ENCODE data around the gene GNA12. TPM values are rescaled to one million over a fixed set of nuclear protein-coding genes. Genes with fewer than 3 reads are reported as not detected.
A peak's percentile ranks its signal among the peaks of the same experiment; 100 is the strongest.

Gene GNA12
- total RNA-seq, 4 donors from 2014 or later, result 11.0 to 68.5 (median 20.4) TPM

GRCh38 chr7:2710901-2711551, 133.1 kb downstream of the GNA12 start:
- Histone ChIP-seq H3K9me3 (no peaks in the 10 kb centered on the region), H3K4me1 (peaks cover 0 to 20% (median 16%) of the 10 kb centered on the region in 4 donors), H3K36me3 (no peaks in the 10 kb centered on the region), H3K4me3 (no peak overlapping the region), H3K27ac (peak overlapping the region in 2 of 4 donors; percentile 59 to 72), H3K27me3 (no peaks in the 10 kb centered on the region)
- peak in 2 of 3 donors; percentile 78 to 84 for DNase-seq
- TF ChIP-seq POLR2A (IDR thresholded peaks at IDR 0.05) (no peak), CTCF (IDR thresholded peaks at IDR 0.05) (no peak)

- H3K36me3 ChIP-seq, result no peaks in the 10 kb centered on the region
- H3K4me3 ChIP-seq, result peak overlapping the region; percentile 30 to 48 (median 41)
- H3K4me1 ChIP-seq, result peaks cover 0 to 20% (median 15%) of the 10 kb centered on the region in 4 donors
- H3K9me3 ChIP-seq, result no peaks in the 10 kb centered on the region
- DNase-seq, result peak in 2 of 3 donors; percentile 68 to 78
- H3K27ac ChIP-seq, result peak overlapping the region in 2 of 4 donors; percentile 59 to 72
- H3K27me3 ChIP-seq, result no peaks in the 10 kb centered on the region
- no peak for TF ChIP-seq CTCF (IDR thresholded peaks at IDR 0.05)
- no peak for TF ChIP-seq POLR2A (IDR thresholded peaks at IDR 0.05)
These were observed 133.8 kb downstream of the GNA12 start for GRCh38 chr7:2710286-2710655.

- no peaks in the 10 kb centered on the region for H3K9me3 ChIP-seq
- no peaks in the 10 kb centered on the region for H3K36me3 ChIP-seq
- H3K27ac ChIP-seq, result peak overlapping the region in 1 of 4 donors; percentile 72
- peak overlapping the region; percentile 30 to 48 (median 41) for H3K4me3 ChIP-seq
- H3K27me3 ChIP-seq, result no peaks in the 10 kb centered on the region
- peaks cover 0 to 20% (median 14%) of the 10 kb centered on the region in 4 donors for H3K4me1 ChIP-seq
- TF ChIP-seq CTCF (IDR thresholded peaks at IDR 0.05) (peak; percentile 89 to 96 (median 93)), POLR2A (IDR thresholded peaks at IDR 0.05) (no peak)
- peak; percentile 84 to 93 (median 86) for DNase-seq
These were observed 134.4 kb downstream of the GNA12 start for GRCh38 chr7:2709553-2710285.

- Histone ChIP-seq H3K27me3 (no peaks in the 10 kb centered on the region), H3K9me3 (no peaks in the 10 kb centered on the region), H3K36me3 (no peaks in the 10 kb centered on the region), H3K27ac (peak overlapping the region in 1 of 4 donors; percentile 72), H3K4me3 (peak overlapping the region in 1 of 4 donors; percentile 30), H3K4me1 (peaks cover 0 to 20% (median 14%) of the 10 kb centered on the region in 4 donors)
- DNase-seq, result no peak
- TF ChIP-seq CTCF (IDR thresholded peaks at IDR 0.05) (no peak), POLR2A (IDR thresholded peaks at IDR 0.05) (no peak)
These were observed 135.4 kb downstream of the GNA12 start for GRCh38 chr7:2708547-2709310.

- no peak for DNase-seq
- H3K4me1 ChIP-seq, result peaks cover 0 to 20% (median 14%) of the 10 kb centered on the region in 4 donors
- H3K27me3 ChIP-seq, result no peaks in the 10 kb centered on the region
- H3K27ac ChIP-seq, result no peak overlapping the region
- no peaks in the 10 kb centered on the region for H3K9me3 ChIP-seq
- no peak overlapping the region for H3K4me3 ChIP-seq
- TF ChIP-seq CTCF (IDR thresholded peaks at IDR 0.05) (no peak), POLR2A (IDR thresholded peaks at IDR 0.05) (no peak)
- H3K36me3 ChIP-seq, result no peaks in the 10 kb centered on the region
These were observed 136.1 kb downstream of the GNA12 start for GRCh38 chr7:2708041-2708440.
